GM23338 (cell line): ENCODE data around the gene PLEKHN1. TPM values are rescaled to one million over a fixed set of nuclear protein-coding genes. Genes with fewer than 3 reads are reported as not detected.

Source experiments
- ATAC-seq: fragments of 200-7000 bp; cut with Tn5 transposase; 3 replicates; pipeline ENCODE4 v1.9.1; 2020
- DNase-seq: peaks from one replicate; pipeline ENCODE4 v3.0.0-alpha.2; 2015; ENCODE audit warnings: low spot score
- H2AFZ ChIP-seq: fragments of 200-600 bp; sonication (generic); 2 replicates; pipeline ENCODE4 v1.8.0; 2016; ENCODE audit warnings: antibody characterized with exemption, mild to moderate bottlenecking, moderate library complexity
- H3F3A ChIP-seq: fragments of 200-600 bp; sonication (generic); replicated peaks from 2 replicates; pipeline ENCODE4 v1.8.0; 2017; ENCODE audit warnings: antibody characterized with exemption, mixed run types, low read depth
- H3K27ac ChIP-seq: fragments of 200-600 bp; sonication (generic); 2 replicates; pipeline ENCODE4 v1.6.1; 2016; ENCODE audit warnings: low read depth
- H3K27me3 ChIP-seq: fragments of 200-600 bp; sonication (generic); 2 replicates; pipeline ENCODE4 v1.8.0; 2016; ENCODE audit warnings: mild to moderate bottlenecking, mixed run types, moderate library complexity; ENCODE audit not compliant: insufficient read depth
- H3K36me3 ChIP-seq: fragments of 200-600 bp; sonication (generic); 2 replicates; pipeline ENCODE4 v1.8.0; 2016; ENCODE audit warnings: mild to moderate bottlenecking; ENCODE audit not compliant: insufficient read depth
- H3K4me1 ChIP-seq: fragments of 200-600 bp; sonication (generic); 2 replicates; pipeline ENCODE4 v1.8.0; 2016; ENCODE audit warnings: mild to moderate bottlenecking, moderate library complexity; ENCODE audit not compliant: insufficient read depth
- H3K4me2 ChIP-seq: fragments of 200-600 bp; sonication (generic); 2 replicates; pipeline ENCODE4 v1.7.1; 2017; ENCODE audit warnings: mixed run types
- H3K4me3 ChIP-seq: fragments of 200-600 bp; sonication (generic); 2 replicates; pipeline ENCODE4 v1.6.1; 2016; ENCODE audit warnings: mixed run types
- H3K79me2 ChIP-seq: fragments of 200-600 bp; sonication (generic); replicated peaks from 2 replicates; pipeline ENCODE4 v1.8.0; 2017; ENCODE audit warnings: mild to moderate bottlenecking; ENCODE audit not compliant: insufficient read depth
- H3K9me2 ChIP-seq: fragments of 200-600 bp; sonication (generic); 2 replicates; pipeline ENCODE4 v1.8.0; 2017; ENCODE audit not compliant: insufficient read depth
- H4K20me1 ChIP-seq: fragments of 200-600 bp; sonication (generic); replicated peaks from 2 replicates; pipeline ENCODE4 v1.8.0; 2017; ENCODE audit warnings: mild to moderate bottlenecking; ENCODE audit not compliant: insufficient read depth
- H3K27ac Mint-ChIP-seq: 2 replicates; pipeline ENCODE4 v1.8.0; 2020; ENCODE audit warnings: inconsistent platforms, mild to moderate bottlenecking, moderate library complexity, mixed read lengths
- H3K27me3 Mint-ChIP-seq: 3 replicates; pipeline ENCODE4 v1.8.0; 2022; ENCODE audit warnings: low read depth, mild to moderate bottlenecking, moderate library complexity, mixed read lengths, inconsistent platforms; ENCODE audit not compliant: insufficient read depth, poor library complexity
- H3K36me3 Mint-ChIP-seq: 3 replicates; pipeline ENCODE4 v1.8.0; 2021; ENCODE audit warnings: low read depth, mild to moderate bottlenecking, inconsistent platforms, moderate library complexity, mixed read lengths
- H3K4me1 Mint-ChIP-seq: 3 replicates; pipeline ENCODE4 v1.8.0; 2020; ENCODE audit warnings: mild to moderate bottlenecking, inconsistent platforms, mixed read lengths
- H3K4me3 Mint-ChIP-seq: 3 replicates; pipeline ENCODE4 v1.8.0; 2021; ENCODE audit warnings: moderate library complexity, mild to moderate bottlenecking, inconsistent platforms, mixed read lengths
- H3K9me3 Mint-ChIP-seq: 3 replicates; pipeline ENCODE4 v1.8.0; 2020; ENCODE audit warnings: moderate library complexity, mild to moderate bottlenecking, inconsistent platforms, mixed read lengths
- CREB1 ChIP-seq: fragments of 250-450 bp; sonication (Bioruptor Pico); IDR thresholded peaks from 2 replicates; pipeline ENCODE4 v1.5.0; 2020; ENCODE audit warnings: low read depth, mild to moderate bottlenecking, moderate library complexity
- CTCF ChIP-seq, 2 experiments: fragments of 200-600 bp in 1 of 2; sonication (generic) in 1 of 2; conservative IDR thresholded peaks; 2 replicates each; pipeline versions ENCODE4 v1.5.1 to v1.6.1; 2016 to 2017; ENCODE audit warnings: antibody characterized with exemption in 2 of 2, low read depth in 2 of 2, mild to moderate bottlenecking in 2 of 2, moderate library complexity in 1 of 2
- ETS1 ChIP-seq: IDR thresholded peaks from 2 replicates; pipeline ENCODE4 v1.6.1; 2016; ENCODE audit warnings: antibody characterized with exemption
- EZH2 ChIP-seq: fragments of 200-600 bp; sonication (generic); IDR thresholded peaks from one replicate; pipeline ENCODE4 v1.8.0; 2017; ENCODE audit warnings: antibody characterized with exemption, mild to moderate bottlenecking, low read depth; ENCODE audit not compliant: unreplicated experiment
- EZH2phosphoT487 ChIP-seq: fragments of 200-600 bp; sonication (generic); IDR thresholded peaks from one replicate; pipeline ENCODE4 v1.8.1; 2018; ENCODE audit warnings: antibody characterized with exemption; ENCODE audit not compliant: unreplicated experiment
- JUNB ChIP-seq: IDR thresholded peaks from one replicate; pipeline ENCODE4 v1.6.1; 2016; ENCODE audit warnings: antibody characterized with exemption; ENCODE audit not compliant: unreplicated experiment
- NANOG ChIP-seq: IDR thresholded peaks from 2 replicates; pipeline ENCODE4 v1.6.1; 2016; ENCODE audit warnings: antibody characterized with exemption, borderline replicate concordance
- POLR2AphosphoS5 ChIP-seq: IDR thresholded peaks from 2 replicates; pipeline ENCODE4 v1.6.1; 2016; ENCODE audit warnings: antibody characterized with exemption, low read depth
- REST ChIP-seq: IDR thresholded peaks from one replicate; pipeline ENCODE4 v1.6.1; 2018; ENCODE audit warnings: antibody characterized with exemption; ENCODE audit not compliant: unreplicated experiment
- STAT1 ChIP-seq: IDR thresholded peaks from one replicate; pipeline ENCODE4 v1.6.1; 2016; ENCODE audit warnings: antibody characterized with exemption; ENCODE audit not compliant: unreplicated experiment
- ZNF114 ChIP-seq: fragments of 250-450 bp; sonication (Bioruptor Pico); IDR thresholded peaks from 2 replicates; pipeline ENCODE4 v1.5.0; 2020; ENCODE audit warnings: mild to moderate bottlenecking, moderate library complexity
- ZNF331 ChIP-seq: fragments of 250-450 bp; sonication (Bioruptor Pico); IDR thresholded peaks from 2 replicates; pipeline ENCODE4 v1.5.0; 2020; ENCODE audit warnings: low read depth, mild to moderate bottlenecking, moderate library complexity
- ZNF462 ChIP-seq: fragments of 250-450 bp; sonication (Bioruptor Pico); IDR thresholded peaks from 2 replicates; pipeline ENCODE4 v1.5.0; 2020; ENCODE audit warnings: mild to moderate bottlenecking, moderate library complexity
- polyA plus RNA-seq: library from polyadenylated mRNA; unstranded; fragments of >200 nt; fragmentation: Nextera tagmentation; extraction: Ambion mirVana; gene quantifications from 2 replicates; pipeline ENCODE4 v1.2.1, GENCODE V29; 2016
- total RNA-seq: library from RNA; depleted of rRNA; stranded (reverse); fragments of >200 nt; shearing (Covaris generic); gene quantifications from 2 replicates; pipeline ENCODE4 v1.2.3, GENCODE V29; 2014

Gene PLEKHN1
- total and polyA plus RNA-seq, 2 experiments from 2014 or later: 1.4 to 3.3 TPM

GRCh38 chr1:973459-974292 is 7.4 kb downstream of the PLEKHN1 start:
- Mint-ChIP-seq H3K4me3 (no peak overlapping the region), H3K27me3 (peaks cover 30% of the 10 kb centered on the region), H3K27ac (no peak overlapping the region), H3K9me3 (peaks cover 5% of the 10 kb centered on the region), H3K4me1 (peaks cover 4% of the 10 kb centered on the region), H3K36me3 (peaks cover 5% of the 10 kb centered on the region)
- peaks cover 7% of the 10 kb centered on the region for H3F3A ChIP-seq
- no peaks in the 10 kb centered on the region; the same call in 1 of the 2 replicates for H3K4me1 ChIP-seq
- H3K79me2 ChIP-seq: no peaks in the 10 kb centered on the region
- no peaks in the 10 kb centered on the region for H3K36me3 ChIP-seq
- no peak overlapping the region for H3K27ac ChIP-seq
- H3K4me3 ChIP-seq: no peak overlapping the region
- no peak for DNase-seq
- H3K27me3 ChIP-seq: peaks cover 17% of the 10 kb centered on the region; the same call in 1 of the 2 replicates
- H3K4me2 ChIP-seq: no peak overlapping the region
- ATAC-seq: no peak
- TF ChIP-seq EZH2phosphoT487: no peak
- TF ChIP-seq POLR2AphosphoS5: no peak
- TF ChIP-seq ZNF331 (CRISPR knock-in tag): no peak
- no peak for TF ChIP-seq CTCF (conservative IDR thresholded peaks at IDR 0.05; ENCODE audit: low read depth in 2 of 2)
- TF ChIP-seq CREB1 (CRISPR knock-in tag): no peak
- no peak for TF ChIP-seq JUNB
- no peak for TF ChIP-seq EZH2
- TF ChIP-seq ZNF462 (CRISPR knock-in tag): no peak
- no peak for TF ChIP-seq ZNF114 (CRISPR knock-in tag)
- TF ChIP-seq STAT1: no peak
- no peak for TF ChIP-seq ETS1
- TF ChIP-seq NANOG: no peak
- TF ChIP-seq REST: no peak
- no peaks in the 10 kb centered on the region for H3K9me2 ChIP-seq
- H2AFZ ChIP-seq: no peak overlapping the region
- 0 out of 2 replicates have a peak, but pooled peaks cover 2% of the 10 kb centered on the region for H4K20me1 ChIP-seq
